Gastroesophageal sphincter (tissue), 4 donors: Measurements from ENCODE around the gene PSMD5. TPM values are rescaled to one million over a fixed set of nuclear protein-coding genes. Genes with fewer than 3 reads are reported as not detected.

ENCODE experiments used
- ATAC-seq: fragments of 150-250 bp; one replicate; pipeline ENCODE4 v1.9.1; 2016; ENCODE audit warnings: mild to moderate bottlenecking, moderate library complexity
- H3K27ac ChIP-seq, 4 donors: fragments of 200-600 bp; sonication (generic) in 3 of 4; 1 replicate in 3 of 4; 2 replicates in 1 of 4; pipeline ENCODE4 v1.5.1; 2016 to 2019
- H3K27me3 ChIP-seq: fragments of 200-600 bp; sonication (generic); one replicate; pipeline ENCODE4 v1.5.1; 2019
- H3K36me3 ChIP-seq, 2 donors: fragments of 200-600 bp; sonication (generic); one replicate each; pipeline ENCODE4 v1.5.1; 2019; ENCODE audit warnings: control low read depth in 1 of 2
- H3K4me1 ChIP-seq, 3 donors: fragments of 200-600 bp; sonication (generic); 1 replicate in 2 of 3; 2 replicates in 1 of 3; pipeline ENCODE4 v1.5.1; 2016 to 2019; ENCODE audit warnings: control low read depth in 2 of 3
- H3K4me3 ChIP-seq, 2 donors: fragments of 200-600 bp; sonication (generic); one replicate each; pipeline ENCODE4 v1.5.1; 2019; ENCODE audit warnings: mild to moderate bottlenecking in 1 of 2, moderate library complexity in 1 of 2
- H3K9me3 ChIP-seq, 3 donors: fragments of 200-600 bp; sonication (generic); one replicate each; pipeline ENCODE4 v1.5.1; 2017 to 2019; ENCODE audit warnings: control low read depth in 2 of 3
- EP300 ChIP-seq: sonication (generic); formaldehyde crosslinking; IDR thresholded peaks from one replicate; pipeline ENCODE4 v1.6.1; 2017; ENCODE audit warnings: antibody characterized with exemption, mild to moderate bottlenecking
- POLR2A ChIP-seq, 2 donors: fragments of 450-650 bp; IDR thresholded peaks; one replicate each; pipeline ENCODE4 v1.6.1; 2017; ENCODE audit warnings: antibody characterized with exemption in 2 of 2, mild to moderate bottlenecking in 2 of 2, moderate library complexity in 1 of 2
- POLR2AphosphoS5 ChIP-seq: sonication (generic); formaldehyde crosslinking; IDR thresholded peaks from one replicate; pipeline ENCODE4 v1.6.1; 2017; ENCODE audit warnings: antibody characterized with exemption
- WGBS, 2 donors: methylation state at CpG; one replicate each; pipeline ENCODE4 v1.1.5; 2018; ENCODE audit warnings: low coverage in 1 of 2; 5-methylcytosine and 5-hydroxymethylcytosine counted together
- total RNA-seq, 4 donors: library from RNA; depleted of rRNA; stranded (reverse); fragments of >200 nt; gene quantifications; one replicate each; pipeline ENCODE4 v1.1.0, GENCODE V29; 2016
- TF ChIP-seq, protein P1 (sequence below), 4 experiments: fragments of 200-600 bp in 2 of 4; fragments of 450-650 bp in 2 of 4; sonication (generic) in 1 of 4; IDR thresholded peaks; one replicate each; pipeline ENCODE4 v1.5.1; 2017 to 2019; ENCODE audit warnings: antibody characterized with exemption in 4 of 4, mild to moderate bottlenecking in 2 of 4, moderate library complexity in 2 of 4

Gene PSMD5
- total RNA-seq, 4 donors from 2014 or later, result 26.8 to 42.8 (median 33.2) TPM

DNA sequence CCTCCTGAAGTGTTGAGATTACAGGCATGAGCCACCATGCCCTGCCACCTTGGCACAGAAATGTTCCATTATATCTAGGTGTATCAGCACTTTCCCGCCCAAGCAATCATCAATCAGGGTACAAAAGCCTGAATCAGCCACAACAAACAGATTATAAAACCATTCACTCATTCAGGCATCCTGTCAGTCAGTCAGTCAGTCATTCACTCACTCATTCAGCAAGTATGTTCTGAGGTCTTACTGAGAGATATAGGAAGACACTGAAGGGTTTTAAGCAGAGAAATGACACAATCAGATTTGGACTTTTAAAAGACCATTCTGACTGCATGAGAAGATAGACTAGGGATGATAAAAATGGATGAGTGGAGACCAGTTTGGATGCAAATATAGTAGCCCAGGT, 13.1 kb downstream of the PSMD5 start:
- no peak for TF ChIP-seq EP300
- no peak for TF ChIP-seq POLR2AphosphoS5
- TF ChIP-seq POLR2A (IDR thresholded peaks at IDR 0.05), result no peak
- TF ChIP-seq, protein P1, sequence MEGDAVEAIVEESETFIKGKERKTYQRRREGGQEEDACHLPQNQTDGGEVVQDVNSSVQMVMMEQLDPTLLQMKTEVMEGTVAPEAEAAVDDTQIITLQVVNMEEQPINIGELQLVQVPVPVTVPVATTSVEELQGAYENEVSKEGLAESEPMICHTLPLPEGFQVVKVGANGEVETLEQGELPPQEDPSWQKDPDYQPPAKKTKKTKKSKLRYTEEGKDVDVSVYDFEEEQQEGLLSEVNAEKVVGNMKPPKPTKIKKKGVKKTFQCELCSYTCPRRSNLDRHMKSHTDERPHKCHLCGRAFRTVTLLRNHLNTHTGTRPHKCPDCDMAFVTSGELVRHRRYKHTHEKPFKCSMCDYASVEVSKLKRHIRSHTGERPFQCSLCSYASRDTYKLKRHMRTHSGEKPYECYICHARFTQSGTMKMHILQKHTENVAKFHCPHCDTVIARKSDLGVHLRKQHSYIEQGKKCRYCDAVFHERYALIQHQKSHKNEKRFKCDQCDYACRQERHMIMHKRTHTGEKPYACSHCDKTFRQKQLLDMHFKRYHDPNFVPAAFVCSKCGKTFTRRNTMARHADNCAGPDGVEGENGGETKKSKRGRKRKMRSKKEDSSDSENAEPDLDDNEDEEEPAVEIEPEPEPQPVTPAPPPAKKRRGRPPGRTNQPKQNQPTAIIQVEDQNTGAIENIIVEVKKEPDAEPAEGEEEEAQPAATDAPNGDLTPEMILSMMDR (IDR thresholded peaks at IDR 0.05), result no peak
- H3K9me3 ChIP-seq, result peaks cover 0 to 6% (median 0%) of the 10 kb centered on the region in 3 donors
- whole genome bisulfite sequencing, 2 donors, result no CpG with 5 or more reads among the region's 1 CpG
- H3K4me3 ChIP-seq, result no peak overlapping the region
- H3K36me3 ChIP-seq, result peaks cover 3 to 92% of the 10 kb centered on the region in 2 donors
- no peaks in the 10 kb centered on the region for H3K27me3 ChIP-seq
- no peaks in the 10 kb centered on the region for H3K4me1 ChIP-seq
- H3K27ac ChIP-seq, result no peak overlapping the region
- ATAC-seq, result no peak

DNA sequence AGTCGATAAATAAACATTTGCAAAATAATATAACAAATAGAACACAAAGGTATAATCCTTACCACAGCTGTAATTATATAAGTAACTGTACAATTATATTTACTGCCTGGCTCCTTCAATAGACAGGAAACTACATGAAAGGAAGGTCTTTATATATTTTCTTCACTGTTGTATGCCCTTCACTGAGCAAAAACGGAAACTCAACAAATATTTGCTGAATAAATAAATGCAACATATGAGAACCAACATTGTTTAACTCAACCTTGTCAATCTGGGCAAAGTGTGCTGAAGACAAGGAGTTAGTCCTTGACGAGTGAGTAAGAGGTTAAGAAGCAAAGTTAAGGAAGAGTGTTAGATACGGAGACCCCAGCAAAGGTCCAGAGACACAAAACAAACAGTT, 22.6 kb downstream of the PSMD5 start:
- TF ChIP-seq, protein P1 (IDR thresholded peaks at IDR 0.05), result no peak
- TF ChIP-seq POLR2AphosphoS5, result no peak
- no peak for TF ChIP-seq EP300
- TF ChIP-seq POLR2A (IDR thresholded peaks at IDR 0.05), result no peak
- WGBS, 2 donors, result 75 to 86% methylated on average over 3 to 4 of the region's 4 CpGs
- no peak overlapping the region for H3K27ac ChIP-seq
- no peak overlapping the region for H3K4me3 ChIP-seq
- no peaks in the 10 kb centered on the region for H3K27me3 ChIP-seq
- peaks cover 13 to 92% of the 10 kb centered on the region in 2 donors for H3K36me3 ChIP-seq
- no peaks in the 10 kb centered on the region for H3K9me3 ChIP-seq
- ATAC-seq, result no peak
- no peaks in the 10 kb centered on the region for H3K4me1 ChIP-seq

DNA sequence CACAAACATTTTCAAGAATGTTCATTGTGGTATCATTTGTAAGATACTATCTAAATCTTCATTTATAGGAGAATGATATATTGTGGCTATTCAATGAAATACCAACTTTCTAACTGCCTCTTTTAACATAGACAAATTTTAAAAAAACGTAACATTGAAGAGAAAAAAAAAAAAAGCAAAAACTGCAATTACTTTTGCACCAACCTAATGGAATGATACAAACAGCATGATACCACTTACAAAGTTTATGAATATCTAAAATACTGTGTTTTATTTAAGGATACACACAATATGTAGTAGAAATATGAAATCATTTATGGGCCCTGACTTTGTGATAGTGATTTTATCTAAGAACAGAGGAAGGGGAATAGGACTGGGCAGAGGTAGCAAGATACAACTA, 24.1 kb downstream of the PSMD5 start:
- no peaks in the 10 kb centered on the region for H3K4me1 ChIP-seq
- TF ChIP-seq EP300 (no peak), POLR2A (IDR thresholded peaks at IDR 0.05) (no peak), POLR2AphosphoS5 (no peak)
- TF ChIP-seq, protein P1 (IDR thresholded peaks at IDR 0.05), result no peak
- no peaks in the 10 kb centered on the region for H3K9me3 ChIP-seq
- no peak for ATAC-seq
- 33 to 44% methylated on average over 1 of the region's 1 CpG for WGBS, 2 donors
- peaks cover 10 to 85% of the 10 kb centered on the region in 2 donors for H3K36me3 ChIP-seq
- no peaks in the 10 kb centered on the region for H3K27me3 ChIP-seq
- H3K4me3 ChIP-seq, result no peak overlapping the region
- no peak overlapping the region for H3K27ac ChIP-seq

GRCh38 chr9:120815075-120815474, 27.6 kb downstream of the PSMD5 start:
- no peaks in the 10 kb centered on the region for H3K27me3 ChIP-seq
- no peak for TF ChIP-seq EP300
- TF ChIP-seq, protein P1 (IDR thresholded peaks at IDR 0.05), result no peak
- TF ChIP-seq POLR2A (IDR thresholded peaks at IDR 0.05), result no peak
- no peak for TF ChIP-seq POLR2AphosphoS5
- WGBS, 2 donors, result 93 to 100% methylated on average over 4 of the region's 4 CpGs
- peaks cover 2 to 49% of the 10 kb centered on the region in 2 donors for H3K36me3 ChIP-seq
- H3K4me3 ChIP-seq, result no peak overlapping the region
- H3K9me3 ChIP-seq, result no peaks in the 10 kb centered on the region
- no peak overlapping the region for H3K27ac ChIP-seq
- H3K4me1 ChIP-seq, result no peaks in the 10 kb centered on the region
- ATAC-seq, result no peak

GRCh38 chr9:120808931-120809330, 33.8 kb downstream of the PSMD5 start:
- no peaks in the 10 kb centered on the region for H3K36me3 ChIP-seq
- H3K27ac ChIP-seq, result no peak overlapping the region
- ATAC-seq, result no peak
- no peak for TF ChIP-seq EP300
- TF ChIP-seq POLR2AphosphoS5, result no peak
- TF ChIP-seq POLR2A (IDR thresholded peaks at IDR 0.05), result no peak
- TF ChIP-seq, protein P1 (IDR thresholded peaks at IDR 0.05), result no peak
- H3K4me1 ChIP-seq, result no peaks in the 10 kb centered on the region
- H3K9me3 ChIP-seq, result peaks cover 0 to 30% (median 4%) of the 10 kb centered on the region in 3 donors
- no peak overlapping the region for H3K4me3 ChIP-seq
- H3K27me3 ChIP-seq, result no peaks in the 10 kb centered on the region
